ENCODE data around the gene HERC2.

GRCh38 chr15:28075573-28075972 is 246.4 kb downstream of the HERC2 start:
- TF ChIP-seq, protein P1, sequence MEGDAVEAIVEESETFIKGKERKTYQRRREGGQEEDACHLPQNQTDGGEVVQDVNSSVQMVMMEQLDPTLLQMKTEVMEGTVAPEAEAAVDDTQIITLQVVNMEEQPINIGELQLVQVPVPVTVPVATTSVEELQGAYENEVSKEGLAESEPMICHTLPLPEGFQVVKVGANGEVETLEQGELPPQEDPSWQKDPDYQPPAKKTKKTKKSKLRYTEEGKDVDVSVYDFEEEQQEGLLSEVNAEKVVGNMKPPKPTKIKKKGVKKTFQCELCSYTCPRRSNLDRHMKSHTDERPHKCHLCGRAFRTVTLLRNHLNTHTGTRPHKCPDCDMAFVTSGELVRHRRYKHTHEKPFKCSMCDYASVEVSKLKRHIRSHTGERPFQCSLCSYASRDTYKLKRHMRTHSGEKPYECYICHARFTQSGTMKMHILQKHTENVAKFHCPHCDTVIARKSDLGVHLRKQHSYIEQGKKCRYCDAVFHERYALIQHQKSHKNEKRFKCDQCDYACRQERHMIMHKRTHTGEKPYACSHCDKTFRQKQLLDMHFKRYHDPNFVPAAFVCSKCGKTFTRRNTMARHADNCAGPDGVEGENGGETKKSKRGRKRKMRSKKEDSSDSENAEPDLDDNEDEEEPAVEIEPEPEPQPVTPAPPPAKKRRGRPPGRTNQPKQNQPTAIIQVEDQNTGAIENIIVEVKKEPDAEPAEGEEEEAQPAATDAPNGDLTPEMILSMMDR (IDR thresholded peaks at IDR 0.05), result no peak
- TF ChIP-seq USF2 (IDR thresholded peaks at IDR 0.05; ENCODE audit: borderline replicate concordance, low read depth, low read length) (no peak), EP300 (IDR thresholded peaks at IDR 0.05; ENCODE audit: borderline replicate concordance in 1 of 2, low read depth in 1 of 2, low read length in 1 of 2) (no peak), POLR2AphosphoS5 (IDR thresholded peaks at IDR 0.05; ENCODE audit: low read depth, low read length) (no peak), RAD21 (IDR thresholded peaks at IDR 0.05; ENCODE audit: low read length) (no peak), TAF1 (IDR thresholded peaks at IDR 0.05; ENCODE audit: borderline replicate concordance, low read depth, low read length) (no peak), FOXJ3 (CRISPR knock-in tag; IDR thresholded peaks at IDR 0.05) (no peak), YY1 (IDR thresholded peaks at IDR 0.05; ENCODE audit: low read depth) (no peak), NFIC (IDR thresholded peaks at IDR 0.05; ENCODE audit: borderline replicate concordance) (no peak), SIN3A (IDR thresholded peaks at IDR 0.05; ENCODE audit: borderline replicate concordance, low read depth, low read length) (no peak), MXI1 (IDR thresholded peaks at IDR 0.05; ENCODE audit: low read depth, low read length) (no peak)

All from SK-N-SH (cell line).